ENCODE results near the gene PPHLN1.

GRCh38 chr12:42410340-42410739 lies 84.4 kb downstream of the PPHLN1 start:
- TF ChIP-seq CTCF (IDR thresholded peaks at IDR 0.05; ENCODE audit: control extremely low read depth in 1 of 3, insufficient read depth in 1 of 3, low read depth in 1 of 3, low read length in 3 of 3) (no peak), NRF1 (IDR thresholded peaks at IDR 0.05; ENCODE audit: low read depth, low read length) (no peak), KDM1A (IDR thresholded peaks at IDR 0.05; ENCODE audit: borderline replicate concordance, low read length) (no peak), RBBP5 (IDR thresholded peaks at IDR 0.05; ENCODE audit: borderline replicate concordance, low read depth, low read length) (no peak)

Measured in H1 (cell line).